Karpas-422 (cell line): Measurements from ENCODE around the gene HEATR5A. TPM values are rescaled to one million over a fixed set of nuclear protein-coding genes. Genes with fewer than 3 reads are reported as not detected.
"Not testable (repeated sequence)": the region's sequence is repeated elsewhere in the genome, so short reads cannot be mapped to it uniquely, and the experiment has no call there.

ENCODE experiments used
- DNase-seq: peaks from one replicate; pipeline ENCODE4 v3.0.0-alpha.2; 2015
- H2AFZ ChIP-seq: fragments of 200-600 bp; sonication (generic); 2 replicates; pipeline ENCODE4 v1.6.1; 2014; ENCODE audit warnings: antibody characterized with exemption, low read length, mixed read lengths
- H3K27ac ChIP-seq: fragments of 200-600 bp; sonication (generic); 2 replicates; pipeline ENCODE4 v1.5.1; 2014; ENCODE audit warnings: mild to moderate bottlenecking, low read length, moderate library complexity
- H3K27me3 ChIP-seq: fragments of 200-600 bp; sonication (generic); 2 replicates; pipeline ENCODE4 v1.6.1; 2014; ENCODE audit warnings: low read length, mixed read lengths
- H3K36me3 ChIP-seq: fragments of 200-600 bp; sonication (generic); 2 replicates; pipeline ENCODE4 v1.6.1; 2014; ENCODE audit warnings: low read length, mixed read lengths; ENCODE audit not compliant: insufficient read depth
- H3K4me1 ChIP-seq: fragments of 200-600 bp; sonication (generic); 2 replicates; pipeline ENCODE4 v1.6.1; 2014; ENCODE audit warnings: mild to moderate bottlenecking, low read length, mixed read lengths
- H3K4me2 ChIP-seq: fragments of 200-600 bp; sonication (generic); 2 replicates; pipeline ENCODE4 v1.6.1; 2014; ENCODE audit warnings: low read length, low read depth, mild to moderate bottlenecking; ENCODE audit not compliant: poor library complexity, severe bottlenecking
- H3K4me3 ChIP-seq: fragments of 200-600 bp; sonication (generic); 2 replicates; pipeline ENCODE4 v1.5.1; 2014; ENCODE audit warnings: mild to moderate bottlenecking, antibody characterized with exemption, low read length, mixed read lengths
- H3K79me2 ChIP-seq: fragments of 200-600 bp; sonication (generic); 2 replicates; pipeline ENCODE4 v1.6.1; 2014; ENCODE audit warnings: mild to moderate bottlenecking, low read length, mixed read lengths
- H3K9ac ChIP-seq: fragments of 200-600 bp; sonication (generic); 2 replicates; pipeline ENCODE4 v1.6.0; 2014; ENCODE audit warnings: low read length
- H3K9me2 ChIP-seq: fragments of 200-600 bp; sonication (generic), shearing (Covaris generic); replicated peaks from 2 replicates; pipeline ENCODE4 v1.6.0; 2014; ENCODE audit warnings: mild to moderate bottlenecking, low read length, moderate library complexity; ENCODE audit not compliant: insufficient read depth
- H3K9me3 ChIP-seq: fragments of 300-700, 200-600 bp; sonication (generic); 2 replicates; pipeline ENCODE4 v1.6.1; 2014; ENCODE audit warnings: low read length, mixed read lengths
- H4K20me1 ChIP-seq: fragments of 200-600 bp; sonication (generic); 2 replicates; pipeline ENCODE4 v1.6.1; 2014; ENCODE audit warnings: mild to moderate bottlenecking, antibody characterized with exemption, low read length, low read depth; ENCODE audit not compliant: insufficient read depth
- total RNA-seq: library from RNA; depleted of rRNA; stranded (reverse); fragments of >200 nt; shearing (Covaris generic); gene quantifications from 2 replicates; pipeline ENCODE4 v1.2.3, GENCODE V29; 2014; ENCODE audit warnings: low replicate concordance; rRNA removed

HEATR5A gene
- total RNA-seq, result 19.3 and 47.4 TPM in 2 replicates

- H3K27me3 ChIP-seq, result no peaks in the 10 kb centered on the region
- H4K20me1 ChIP-seq, result no peaks in the 10 kb centered on the region
- peak within 1 kb of the TSS; percentile 99 for H3K4me2 ChIP-seq
- peak within 1 kb of the TSS; percentile 88 for H3K4me3 ChIP-seq
- no peaks in the 10 kb centered on the region for H3K36me3 ChIP-seq
- H3K9ac ChIP-seq, result peak within 1 kb of the TSS; percentile 87
- DNase-seq, result peak; percentile 98
- no peaks in the 10 kb centered on the region for H3K9me2 ChIP-seq
- H3K79me2 ChIP-seq, result peaks cover 47% of the 10 kb centered on the region
- H3K4me1 ChIP-seq, result peaks cover 35% of the 10 kb centered on the region
- peak within 1 kb of the TSS; percentile 53; the same call in 1 of the 2 replicates for H2AFZ ChIP-seq
- peak within 1 kb of the TSS; percentile 38 for H3K27ac ChIP-seq
- no peaks in the 10 kb centered on the region for H3K9me3 ChIP-seq
Observed at GRCh38 chr14:31420319-31421111, at the start of gene HEATR5A. Gene HEATR5A, minus strand, starts transcription at chr14:31420550. Its CDS starts 17,575 bp downstream, at chr14:31402975.

- Histone ChIP-seq H3K9ac (no peak overlapping the region), H4K20me1 (no peaks in the 10 kb centered on the region), H2AFZ (no peak overlapping the region), H3K4me1 (no peaks in the 10 kb centered on the region), H3K79me2 (no peaks in the 10 kb centered on the region), H3K9me3 (no peaks in the 10 kb centered on the region), H3K27ac (no peak overlapping the region), H3K4me2 (no peak overlapping the region), H3K4me3 (no peak overlapping the region), H3K36me3 (no peaks in the 10 kb centered on the region), H3K27me3 (no peaks in the 10 kb centered on the region), H3K9me2 (no peaks in the 10 kb centered on the region)
- no peak for DNase-seq
Observed at GRCh38 chr14:31466554-31466953, 46.2 kb upstream of the HEATR5A start.

GRCh38 chr14:31465111-31465510 lies 44.8 kb upstream of the HEATR5A start:
- no peak overlapping the region for H3K9ac ChIP-seq
- H3K27me3 ChIP-seq, result no peaks in the 10 kb centered on the region
- no peak overlapping the region for H3K4me3 ChIP-seq
- H2AFZ ChIP-seq, result no peak overlapping the region
- H3K79me2 ChIP-seq, result no peaks in the 10 kb centered on the region
- no peak overlapping the region for H3K4me2 ChIP-seq
- DNase-seq, result no peak
- H3K9me3 ChIP-seq, result no peaks in the 10 kb centered on the region
- H4K20me1 ChIP-seq, result no peaks in the 10 kb centered on the region
- no peak overlapping the region for H3K27ac ChIP-seq
- no peaks in the 10 kb centered on the region for H3K4me1 ChIP-seq
- no peaks in the 10 kb centered on the region for H3K36me3 ChIP-seq
- no peaks in the 10 kb centered on the region for H3K9me2 ChIP-seq

- not testable (repeated sequence) for H3K79me2 ChIP-seq, H3K4me3 ChIP-seq, H3K4me2 ChIP-seq, H2AFZ ChIP-seq, H3K36me3 ChIP-seq, DNase-seq, H3K27ac ChIP-seq, H3K9me2 ChIP-seq, H3K9me3 ChIP-seq, H3K27me3 ChIP-seq, H3K9ac ChIP-seq, H4K20me1 ChIP-seq
- H3K4me1 ChIP-seq, result peaks cover 14% of the 10 kb centered on the region
Observed at GRCh38 chr14:31462450-31462849, 42.1 kb upstream of the HEATR5A start.

- Histone ChIP-seq H3K27ac (no peak overlapping the region), H3K9me2 (no peaks in the 10 kb centered on the region), H3K9ac (no peak overlapping the region), H3K4me3 (no peak overlapping the region), H2AFZ (no peak overlapping the region), H3K4me2 (no peak overlapping the region), H3K9me3 (no peaks in the 10 kb centered on the region), H4K20me1 (no peaks in the 10 kb centered on the region), H3K36me3 (no peaks in the 10 kb centered on the region), H3K4me1 (peaks cover 15% of the 10 kb centered on the region), H3K79me2 (peaks cover 6% of the 10 kb centered on the region), H3K27me3 (no peaks in the 10 kb centered on the region)
- DNase-seq, result no peak
Observed at GRCh38 chr14:31461545-31461944, 41.2 kb upstream of the HEATR5A start.

- Histone ChIP-seq H3K4me3 (peak overlapping the region; percentile 73), H3K27ac (no peak overlapping the region)
- no peak for DNase-seq
Observed at GRCh38 chr14:31457665-31458659, 37.6 kb upstream of the HEATR5A start.

GRCh38 chr14:31456841-31457664 lies 36.7 kb upstream of the HEATR5A start, which contains the start of gene DTD2:
Gene DTD2, minus strand, starts transcription at chr14:31457506. Its CDS starts 113 bp downstream, at chr14:31457393.
- H3K9me2 ChIP-seq, result no peaks in the 10 kb centered on the region
- H3K4me3 ChIP-seq, result peak within 1 kb of the TSS; percentile 73
- peak within 1 kb of the TSS; percentile 88 for H3K9ac ChIP-seq
- peak; percentile 99 for DNase-seq
- H3K36me3 ChIP-seq, result peaks cover 8% of the 10 kb centered on the region
- H3K27ac ChIP-seq, result peak within 1 kb of the TSS; percentile 58
- no peaks in the 10 kb centered on the region for H4K20me1 ChIP-seq
- H2AFZ ChIP-seq, result peak within 1 kb of the TSS; percentile 64
- peaks cover 45% of the 10 kb centered on the region for H3K79me2 ChIP-seq
- H3K9me3 ChIP-seq, result no peaks in the 10 kb centered on the region
- H3K4me2 ChIP-seq, result peak within 1 kb of the TSS; percentile 77
- H3K4me1 ChIP-seq, result peaks cover 37% of the 10 kb centered on the region
- H3K27me3 ChIP-seq, result no peaks in the 10 kb centered on the region

More at GRCh38 chr14:31457665-31458659, 37.6 kb upstream of the HEATR5A start:
- H3K9me2 ChIP-seq, result no peaks in the 10 kb centered on the region
- no peaks in the 10 kb centered on the region for H3K9me3 ChIP-seq
- peaks cover 40% of the 10 kb centered on the region for H3K79me2 ChIP-seq
- peaks cover 37% of the 10 kb centered on the region for H3K4me1 ChIP-seq
- H3K27me3 ChIP-seq, result no peaks in the 10 kb centered on the region
- H3K36me3 ChIP-seq, result peaks cover 3% of the 10 kb centered on the region; the same call in 1 of the 2 replicates
- no peaks in the 10 kb centered on the region for H4K20me1 ChIP-seq
- peak overlapping the region; percentile 77 for H3K4me2 ChIP-seq
- peak overlapping the region; percentile 88 for H3K9ac ChIP-seq
- peak overlapping the region; percentile 64 for H2AFZ ChIP-seq
